ENCODE results near the gene MPST.

Gene MPST

GRCh38 chr22:37019309-37020191 is at the start of gene MPST, which contains the start of gene TST:
Gene MPST, plus strand, starts transcription at chr22:37019742. Its CDS starts 95 bp downstream, at chr22:37019837.
Gene TST, minus strand, starts transcription at chr22:37019447. Its CDS starts 715 bp downstream, at chr22:37018732.
- peak; percentile 87 for DNase-seq (ENCODE audit: low read depth)
- no peak for TF ChIP-seq CTCF (IDR thresholded peaks at IDR 0.05; ENCODE audit: low read depth, low read length)
- TF ChIP-seq MAX (IDR thresholded peaks at IDR 0.05; ENCODE audit: low read depth, low read length) = 0 out of 2 replicates have a peak, but pooled peaks have one; percentile 7
- TF ChIP-seq MYC (IDR thresholded peaks at IDR 0.05; ENCODE audit: low read depth, low read length) = no peak; the same call in 1 of the 2 replicates
- peak; percentile 59 for TF ChIP-seq POLR2A (IDR thresholded peaks at IDR 0.05; ENCODE audit: extremely low read depth, insufficient read length)
- H3K4me3 ChIP-seq (ENCODE audit: low read depth, low read length) = peak within 1 kb of the TSS; percentile 95

GRCh38 chr22:36971341-36972125 is 48.0 kb upstream of the MPST start:
- H3K4me3 ChIP-seq (ENCODE audit: low read depth, low read length) = no peak overlapping the region
- no peak for DNase-seq (ENCODE audit: low read depth)
- TF ChIP-seq CTCF (IDR thresholded peaks at IDR 0.05; ENCODE audit: low read depth, low read length) (no peak), MAX (IDR thresholded peaks at IDR 0.05; ENCODE audit: low read depth, low read length) (no peak), MYC (IDR thresholded peaks at IDR 0.05; ENCODE audit: low read depth, low read length) (no peak), POLR2A (IDR thresholded peaks at IDR 0.05; ENCODE audit: extremely low read depth, insufficient read length) (no peak)

DNA sequence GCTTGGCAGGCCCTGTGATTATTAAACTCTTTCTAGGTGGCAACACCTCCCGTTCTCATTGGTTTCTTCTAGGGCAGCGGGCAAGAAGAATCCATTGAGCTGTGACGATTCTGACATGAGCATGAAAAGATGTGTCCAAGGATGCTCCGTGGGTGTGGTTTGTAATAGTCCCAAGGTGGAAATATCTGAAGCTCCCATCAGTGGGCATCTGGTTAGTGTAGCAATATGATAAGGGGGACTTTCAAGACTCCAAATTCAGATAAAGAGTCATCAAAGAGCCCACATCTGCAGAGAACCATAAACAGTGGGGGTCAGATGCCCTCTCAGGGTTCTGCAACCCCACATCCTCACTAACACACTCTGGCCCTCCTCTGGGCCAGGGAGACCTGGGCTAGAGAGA is 42.9 kb upstream of the MPST start:
- TF ChIP-seq MAX (IDR thresholded peaks at IDR 0.05; ENCODE audit: low read depth, low read length) (no peak), MYC (IDR thresholded peaks at IDR 0.05; ENCODE audit: low read depth, low read length) (no peak), CTCF (IDR thresholded peaks at IDR 0.05; ENCODE audit: low read depth, low read length) (no peak), POLR2A (IDR thresholded peaks at IDR 0.05; ENCODE audit: extremely low read depth, insufficient read length) (no peak)
- no peak overlapping the region for H3K4me3 ChIP-seq (ENCODE audit: low read depth, low read length)
- no peak for DNase-seq (ENCODE audit: low read depth)

DNA sequence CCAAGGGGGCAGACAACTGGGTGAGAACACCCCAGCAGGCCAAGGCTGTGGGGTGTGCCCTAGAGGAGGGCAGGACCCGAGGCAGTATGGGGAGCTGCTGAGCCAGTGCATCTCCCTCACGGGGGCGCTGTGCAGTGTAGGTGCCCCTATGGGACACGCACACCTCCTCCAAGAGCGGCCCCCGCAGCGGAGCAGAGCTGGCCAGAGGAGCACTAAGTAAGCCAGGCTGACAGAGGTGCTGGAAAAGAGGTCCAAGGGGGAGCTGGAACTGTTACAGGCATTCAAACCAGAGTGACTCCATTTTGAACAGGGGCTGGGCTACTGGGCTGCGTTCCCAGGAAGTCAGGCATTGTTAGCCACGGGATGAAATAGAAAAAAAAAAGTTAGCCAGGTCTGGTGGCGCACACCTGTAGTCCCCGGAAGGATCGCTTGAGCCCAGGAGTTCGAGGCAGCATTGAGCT is 42.1 kb upstream of the MPST start:
- peak; percentile 81 for DNase-seq (ENCODE audit: low read depth)
- H3K4me3 ChIP-seq (ENCODE audit: low read depth, low read length) = peak overlapping the region; percentile 60
- TF ChIP-seq MYC (IDR thresholded peaks at IDR 0.05; ENCODE audit: low read depth, low read length) (no peak; the same call in 1 of the 2 replicates), CTCF (IDR thresholded peaks at IDR 0.05; ENCODE audit: low read depth, low read length) (peak; percentile 67), MAX (IDR thresholded peaks at IDR 0.05; ENCODE audit: low read depth, low read length) (no peak)

DNA sequence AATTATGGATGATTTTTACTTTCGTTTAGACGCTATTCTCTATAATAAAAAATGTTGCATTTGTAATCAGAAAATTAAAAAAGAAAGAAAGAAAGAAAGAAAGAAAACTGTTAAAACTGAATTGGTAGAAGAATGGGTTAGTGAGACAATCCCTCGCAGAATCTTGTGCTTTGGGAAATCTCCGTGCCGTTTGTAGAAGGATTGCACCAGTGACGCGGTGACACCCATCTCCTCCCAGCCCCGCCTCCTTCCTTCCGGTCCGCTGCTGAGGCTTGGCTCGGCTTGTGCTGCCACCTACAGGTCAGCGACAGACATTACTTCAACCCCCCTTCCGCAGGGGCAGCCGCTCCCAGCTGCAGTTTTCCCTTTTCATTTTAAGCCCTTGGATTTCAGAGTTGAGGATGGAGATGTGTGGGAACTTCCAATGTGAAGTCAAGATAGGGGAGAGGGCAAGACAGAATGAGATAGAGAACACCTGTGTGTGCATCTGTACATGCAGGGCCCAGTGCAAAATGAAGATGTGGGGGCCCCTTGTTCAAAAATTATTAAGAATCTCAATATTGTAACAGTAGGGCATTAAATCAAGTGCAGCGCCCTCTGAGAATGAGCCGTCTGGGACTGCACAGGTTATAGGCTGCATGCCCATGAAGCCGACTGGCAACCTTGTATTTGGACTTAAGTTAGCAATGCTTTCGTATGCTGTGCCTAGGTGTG is 41.4 kb upstream of the MPST start:
- H3K4me3 ChIP-seq (ENCODE audit: low read depth, low read length) = peak overlapping the region; percentile 60
- TF ChIP-seq CTCF (IDR thresholded peaks at IDR 0.05; ENCODE audit: low read depth, low read length) (peak; percentile 68), MAX (IDR thresholded peaks at IDR 0.05; ENCODE audit: low read depth, low read length) (no peak), POLR2A (IDR thresholded peaks at IDR 0.05; ENCODE audit: extremely low read depth, insufficient read length) (no peak), MYC (IDR thresholded peaks at IDR 0.05; ENCODE audit: low read depth, low read length) (no peak)
- peak; percentile 87 for DNase-seq (ENCODE audit: low read depth)

All from NB4 (cell line).